AG04450 (cell line): ENCODE measurements around the gene NAB2. TPM values are rescaled to one million over a fixed set of nuclear protein-coding genes. Genes with fewer than 3 reads are reported as not detected.

ENCODE experiments used
- CTCF ChIA-PET: fragments of 300-600, 350-600 bp; formaldehyde crosslinking; extraction: SDS; loops from one replicate; lab custom pipeline; 2022; ENCODE audit warnings: antibody characterized with exemption, inconsistent platforms; lab: Charles Lee
- POLR2A ChIA-PET: fragments of 350-600 bp; formaldehyde crosslinking; extraction: SDS; loops from one replicate; lab custom pipeline; 2021; ENCODE audit warnings: antibody characterized with exemption, inconsistent platforms; lab: Yijun Ruan, JAX
- DNase-seq: peaks from one replicate; pipeline ENCODE4 v3.0.0-alpha.2; 2011; ENCODE audit warnings: low read depth, low spot score
- H3K27ac ChIP-seq: one replicate; pipeline ENCODE4 v1.5.1; 2012; ENCODE audit warnings: low read depth, low read length, control low read depth
- H3K27me3 ChIP-seq: one replicate; pipeline ENCODE4 v1.6.0; 2012; ENCODE audit warnings: low read length; ENCODE audit not compliant: control insufficient read depth, insufficient read depth
- H3K4me3 ChIP-seq: 2 replicates; pipeline ENCODE4 v1.5.1; 2011; ENCODE audit warnings: mild to moderate bottlenecking, low read depth, low read length, control low read depth
- H3K9me3 ChIP-seq: 2 replicates; pipeline ENCODE4 v1.5.1; 2012; ENCODE audit warnings: low read length; ENCODE audit not compliant: control insufficient read depth, insufficient read depth
- CTCF ChIP-seq: IDR thresholded peaks from 2 replicates; pipeline ENCODE4 v1.5.1; 2011; ENCODE audit warnings: low read depth, low read length, control low read depth, inconsistent platforms
- polyA plus RNA-seq: library from polyadenylated mRNA; depleted of rRNA; stranded (reverse); fragments of >200 nt; gene quantifications from 2 replicates; pipeline ENCODE4 v1.2.3, GENCODE V29; 2011

Gene NAB2
- polyA plus RNA-seq, 1 experiment = 46.4 TPM

DNA sequence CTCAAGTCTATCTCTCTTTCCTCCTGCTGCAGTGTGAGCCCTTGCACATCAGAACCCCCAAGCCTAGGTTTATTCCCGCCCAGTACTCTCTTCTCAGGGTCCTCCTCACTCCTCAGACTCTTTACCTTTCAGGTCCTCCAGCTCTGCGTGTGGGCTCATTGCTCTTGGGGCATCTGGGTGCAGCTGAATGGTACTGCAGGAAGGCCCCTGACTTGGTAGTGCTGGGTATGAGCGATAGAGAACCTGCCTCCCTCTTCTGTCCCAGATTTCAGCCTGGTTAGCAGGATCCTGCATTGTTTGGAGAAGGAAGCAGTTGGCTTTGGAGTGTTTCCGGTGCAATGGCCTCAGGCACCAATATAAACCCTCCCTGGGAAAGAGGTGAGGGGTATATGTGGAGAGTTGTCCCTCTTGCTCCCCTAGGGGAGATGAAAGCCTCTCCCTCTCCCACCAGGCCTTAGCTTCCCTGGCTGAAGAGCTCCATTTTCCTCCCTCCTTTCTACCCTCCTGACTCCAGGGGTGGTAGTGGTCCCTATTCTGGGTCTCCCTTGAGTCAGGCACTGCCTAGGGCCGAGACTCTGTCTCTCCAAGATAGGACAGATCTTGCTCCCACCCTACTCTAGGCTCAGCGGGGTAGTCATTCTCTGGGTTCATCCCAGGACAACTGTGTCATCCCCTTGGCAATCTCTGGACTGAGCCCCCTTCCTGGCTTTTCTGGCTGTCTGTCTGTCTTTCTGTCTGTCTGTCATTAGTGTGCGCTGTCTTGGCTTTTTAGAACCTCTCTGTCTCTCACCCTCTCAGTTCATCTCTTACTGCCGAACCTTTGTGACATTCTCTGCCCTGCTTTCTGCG lies 43.2 kb downstream of the NAB2 start:
- TF ChIP-seq CTCF = no peak
- H3K9me3 ChIP-seq = peaks cover 3% of the 10 kb centered on the region; the same call in 1 of the 2 replicates
- ChIA-PET CTCF (interaction anchor here (0.5 to 1.9 kb wide), 4 partner anchors 40 to 71 kb away, joined by 3 to 6 read pairs (median 4); no protein-coding TSS in a partner anchor), POLR2A (interaction anchor here (0.6 to 1.4 kb wide), 4 partner anchors 16 to 53 kb away, joined by 3 read pairs; partner anchors contain the start of genes NEMP1 and STAT6)
- H3K27me3 ChIP-seq = no peaks in the 10 kb centered on the region
- peak overlapping the region; percentile 84 for H3K4me3 ChIP-seq
- no peak for DNase-seq
- H3K27ac ChIP-seq = peak overlapping the region; percentile 61

DNA sequence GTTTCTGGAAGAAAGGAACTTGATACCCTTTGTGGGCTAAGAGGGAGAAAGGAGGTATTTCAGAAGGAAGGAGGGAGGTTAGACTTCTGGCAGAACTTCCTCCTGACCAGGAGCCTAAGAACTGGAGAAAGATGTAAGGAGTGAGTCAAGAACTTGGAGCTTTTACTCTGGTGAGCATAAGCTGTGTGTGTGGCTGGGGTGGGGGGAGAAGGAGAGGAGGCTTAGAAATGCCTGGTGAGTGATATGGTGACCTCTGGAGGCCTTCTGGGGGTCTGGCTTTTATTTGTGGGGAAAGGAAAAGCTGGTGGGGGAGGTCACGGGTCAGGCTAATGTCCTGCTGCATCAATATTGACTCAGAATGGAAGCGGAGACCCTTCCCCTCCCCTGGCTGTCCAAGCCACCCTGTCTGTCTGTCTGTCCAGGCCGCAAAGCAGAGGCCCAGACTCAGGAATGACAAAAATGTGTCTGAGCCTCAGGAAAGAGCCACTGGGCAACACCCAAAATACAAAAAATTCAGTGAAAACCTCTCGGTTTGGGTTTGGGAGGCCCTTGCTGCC lies 44.2 kb downstream of the NAB2 start:
- DNase-seq = no peak
- peak overlapping the region; percentile 84 for H3K4me3 ChIP-seq
- CTCF ChIA-PET = interaction anchor here (0.6 to 1.5 kb wide), 4 partner anchors 8 to 64 kb away, joined by 3 to 6 read pairs (median 4); no protein-coding TSS in a partner anchor
- no peak for TF ChIP-seq CTCF
- H3K9me3 ChIP-seq = peaks cover 3% of the 10 kb centered on the region; the same call in 1 of the 2 replicates
- H3K27me3 ChIP-seq = no peaks in the 10 kb centered on the region
- H3K27ac ChIP-seq = peak overlapping the region; percentile 61
- POLR2A ChIA-PET = interaction anchor here (0.7 to 1.4 kb wide), 4 partner anchors 16 to 54 kb away, joined by 3 read pairs; partner anchors contain the start of genes NEMP1 and STAT6

- Histone ChIP-seq H3K27me3 (no peaks in the 10 kb centered on the region), H3K9me3 (no peaks in the 10 kb centered on the region; the same call in 1 of the 2 replicates), H3K4me3 (peak overlapping the region; percentile 17; the same call in 1 of the 2 replicates), H3K27ac (peak overlapping the region; percentile 39)
- DNase-seq = no peak
- POLR2A ChIA-PET = no interaction called here
- CTCF ChIA-PET = interaction anchor here (0.5 to 1.2 kb wide), 3 partner anchors 9 to 174 kb away, joined by 3 to 5 read pairs (median 4); no protein-coding TSS in a partner anchor
- no peak for TF ChIP-seq CTCF
Measured at GRCh38 chr12:57133916-57134315, 45.0 kb downstream of the NAB2 start.

DNA sequence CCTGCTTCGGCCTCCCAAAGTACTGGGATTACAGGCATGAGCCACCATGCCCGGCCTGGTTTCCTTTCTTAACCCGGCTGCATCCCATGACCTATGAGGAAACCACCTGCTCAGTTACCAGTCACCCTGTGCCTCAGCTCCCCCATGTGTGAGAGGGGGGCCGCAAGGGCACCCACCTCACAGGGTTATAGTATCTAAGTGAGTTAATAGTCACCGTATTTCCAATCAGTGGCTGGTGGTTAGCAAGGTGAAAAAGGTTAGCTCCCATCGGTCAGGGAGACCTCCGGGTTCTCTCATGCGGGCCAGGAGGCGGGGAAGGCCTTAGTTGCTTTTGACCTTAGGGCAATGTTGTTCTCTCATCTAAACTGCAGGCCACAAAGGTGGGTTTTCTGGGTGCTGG lies 46.0 kb downstream of the NAB2 start:
- ChIA-PET POLR2A (interaction anchor here (2.0 kb wide), 1 partner anchor 14 kb away, joined by 12 read pairs; no protein-coding TSS in a partner anchor), CTCF (interaction anchor here (0.6 to 0.9 kb wide), 2 partner anchors 14 to 41 kb away, joined by 3 to 4 read pairs; no protein-coding TSS in a partner anchor)
- Histone ChIP-seq H3K4me3 (peak overlapping the region; percentile 4; the same call in 1 of the 2 replicates), H3K27me3 (no peaks in the 10 kb centered on the region), H3K27ac (peak overlapping the region; percentile 61), H3K9me3 (no peaks in the 10 kb centered on the region)
- no peak for DNase-seq
- TF ChIP-seq CTCF = no peak
